LHCN-M2 (cell line): ENCODE results near the gene DAPK2. TPM values are rescaled to one million over a fixed set of nuclear protein-coding genes. Genes with fewer than 3 reads are reported as not detected.

ENCODE experiments used
- DNase-seq: peaks from one replicate; pipeline ENCODE4 v3.0.0-alpha.2; 2012; ENCODE audit warnings: low read depth
- total RNA-seq: library from RNA; depleted of rRNA; stranded (reverse); fragments of >200 nt; gene quantifications from 2 replicates; pipeline ENCODE4 v1.2.3, GENCODE V29; 2014

Gene DAPK2
- total RNA-seq, 1 experiment from 2014 or later = 2.2 TPM

GRCh38 chr15:63943829-63944680 lies 102.2 kb downstream of the DAPK2 start:
- DNase-seq = no peak

GRCh38 chr15:63942486-63943365 lies 103.6 kb downstream of the DAPK2 start:
- peak; percentile 26 for DNase-seq

- no peak for DNase-seq
Measured at GRCh38 chr15:63941698-63942465, 104.4 kb downstream of the DAPK2 start.

- no peak for DNase-seq
Measured at GRCh38 chr15:63940966-63941620, 105.2 kb downstream of the DAPK2 start.

- peak; percentile 81 for DNase-seq
Measured at GRCh38 chr15:63939531-63940130, 106.7 kb downstream of the DAPK2 start.

GRCh38 chr15:63938486-63939061 lies 107.7 kb downstream of the DAPK2 start:
- no peak for DNase-seq

GRCh38 chr15:63933522-63933921 lies 112.8 kb downstream of the DAPK2 start:
- DNase-seq = peak; percentile 34

- no peak for DNase-seq
Measured at GRCh38 chr15:63931556-63931955, 114.7 kb downstream of the DAPK2 start.

- no peak for DNase-seq
Measured at GRCh38 chr15:63930034-63930433, 116.3 kb downstream of the DAPK2 start.

GRCh38 chr15:63928185-63928842 lies 118.0 kb downstream of the DAPK2 start:
- no peak for DNase-seq

GRCh38 chr15:63923993-63924950 lies 122.0 kb downstream of the DAPK2 start:
- DNase-seq = peak; percentile 40

GRCh38 chr15:63922916-63923315 lies 123.4 kb downstream of the DAPK2 start:
- DNase-seq = no peak

- DNase-seq = no peak
Measured at GRCh38 chr15:63922261-63922904, 123.9 kb downstream of the DAPK2 start.

- no peak for DNase-seq
Measured at GRCh38 chr15:63920504-63921175, 125.6 kb downstream of the DAPK2 start.

- DNase-seq = no peak
Measured at GRCh38 chr15:63918901-63919348, 127.4 kb downstream of the DAPK2 start.

GRCh38 chr15:63918317-63918672 lies 128.0 kb downstream of the DAPK2 start:
- DNase-seq = no peak

- no peak for DNase-seq
Measured at GRCh38 chr15:63917588-63918316, 128.5 kb downstream of the DAPK2 start.
